ENCODE data around the gene CERCAM.

The CERCAM gene

DNA sequence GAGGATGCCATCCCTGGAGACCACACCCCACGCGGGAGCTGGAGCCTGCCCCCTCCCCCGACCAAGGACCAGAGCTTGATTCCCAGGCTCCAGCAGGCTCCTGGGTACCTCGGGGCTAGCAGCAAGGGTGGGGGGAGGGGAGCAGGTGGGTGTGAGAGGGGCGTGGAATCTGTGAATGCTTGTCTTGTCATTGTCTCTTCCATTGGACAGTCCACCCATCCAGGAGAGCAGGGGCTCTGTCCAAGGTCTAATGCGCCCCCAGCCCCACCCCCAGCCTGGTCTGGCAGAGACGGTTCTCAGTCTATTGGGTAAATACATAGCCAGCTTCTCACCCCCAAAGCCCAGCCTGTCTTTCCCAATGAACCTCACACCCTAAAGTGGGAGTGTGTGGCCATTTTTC lies 26.7 kb upstream of the CERCAM start:
- H3K4me3 ChIP-seq (ENCODE audit: low read depth, low read length): no peak overlapping the region
- DNase-seq (ENCODE audit: low read depth): no peak
- TF ChIP-seq, protein P1, sequence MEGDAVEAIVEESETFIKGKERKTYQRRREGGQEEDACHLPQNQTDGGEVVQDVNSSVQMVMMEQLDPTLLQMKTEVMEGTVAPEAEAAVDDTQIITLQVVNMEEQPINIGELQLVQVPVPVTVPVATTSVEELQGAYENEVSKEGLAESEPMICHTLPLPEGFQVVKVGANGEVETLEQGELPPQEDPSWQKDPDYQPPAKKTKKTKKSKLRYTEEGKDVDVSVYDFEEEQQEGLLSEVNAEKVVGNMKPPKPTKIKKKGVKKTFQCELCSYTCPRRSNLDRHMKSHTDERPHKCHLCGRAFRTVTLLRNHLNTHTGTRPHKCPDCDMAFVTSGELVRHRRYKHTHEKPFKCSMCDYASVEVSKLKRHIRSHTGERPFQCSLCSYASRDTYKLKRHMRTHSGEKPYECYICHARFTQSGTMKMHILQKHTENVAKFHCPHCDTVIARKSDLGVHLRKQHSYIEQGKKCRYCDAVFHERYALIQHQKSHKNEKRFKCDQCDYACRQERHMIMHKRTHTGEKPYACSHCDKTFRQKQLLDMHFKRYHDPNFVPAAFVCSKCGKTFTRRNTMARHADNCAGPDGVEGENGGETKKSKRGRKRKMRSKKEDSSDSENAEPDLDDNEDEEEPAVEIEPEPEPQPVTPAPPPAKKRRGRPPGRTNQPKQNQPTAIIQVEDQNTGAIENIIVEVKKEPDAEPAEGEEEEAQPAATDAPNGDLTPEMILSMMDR (IDR thresholded peaks at IDR 0.05; ENCODE audit: control insufficient read depth, extremely low read depth, insufficient read depth): no peak

DNA sequence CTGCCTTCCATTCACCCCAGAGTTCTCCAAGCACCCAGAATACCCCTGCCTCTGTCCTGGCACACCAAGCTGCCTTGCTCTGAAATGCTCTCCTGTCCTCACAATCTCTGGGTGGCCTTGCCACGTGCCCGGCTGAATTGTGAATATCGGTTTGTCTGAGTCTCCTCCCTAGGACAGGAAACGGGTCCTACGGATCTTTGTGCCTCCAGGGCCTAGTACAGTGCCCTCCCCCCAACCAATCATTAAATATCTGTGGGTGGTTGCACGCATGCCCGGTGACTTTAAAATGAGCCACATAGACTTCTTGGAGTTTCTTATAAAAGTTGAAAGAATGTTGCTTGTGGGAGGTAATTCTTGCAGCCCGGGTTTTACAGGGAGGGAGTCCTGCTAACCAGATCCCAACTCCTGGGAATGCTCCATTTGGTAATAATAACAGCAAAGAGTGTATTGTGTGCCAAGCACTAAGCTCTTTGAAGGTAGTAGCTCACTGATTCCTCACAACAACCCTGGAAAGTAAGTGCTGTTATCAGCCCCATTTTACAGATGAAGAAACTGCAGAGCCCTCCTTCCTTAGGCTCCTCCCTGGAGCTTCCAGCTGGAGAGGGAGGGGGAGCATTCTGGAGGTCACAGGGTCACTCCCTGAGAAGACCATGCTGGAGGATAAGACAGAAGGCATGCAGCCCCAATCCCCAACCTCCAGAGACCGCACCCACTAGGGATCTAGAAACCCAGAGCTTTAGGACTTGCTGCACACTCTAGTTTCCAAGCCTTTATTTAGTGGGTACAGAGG lies 26.1 kb upstream of the CERCAM start:
- no peak overlapping the region for H3K4me3 ChIP-seq (ENCODE audit: low read depth, low read length)
- TF ChIP-seq, protein P1 (IDR thresholded peaks at IDR 0.05; ENCODE audit: control insufficient read depth, extremely low read depth, insufficient read depth): no peak
- no peak for DNase-seq (ENCODE audit: low read depth)

DNA sequence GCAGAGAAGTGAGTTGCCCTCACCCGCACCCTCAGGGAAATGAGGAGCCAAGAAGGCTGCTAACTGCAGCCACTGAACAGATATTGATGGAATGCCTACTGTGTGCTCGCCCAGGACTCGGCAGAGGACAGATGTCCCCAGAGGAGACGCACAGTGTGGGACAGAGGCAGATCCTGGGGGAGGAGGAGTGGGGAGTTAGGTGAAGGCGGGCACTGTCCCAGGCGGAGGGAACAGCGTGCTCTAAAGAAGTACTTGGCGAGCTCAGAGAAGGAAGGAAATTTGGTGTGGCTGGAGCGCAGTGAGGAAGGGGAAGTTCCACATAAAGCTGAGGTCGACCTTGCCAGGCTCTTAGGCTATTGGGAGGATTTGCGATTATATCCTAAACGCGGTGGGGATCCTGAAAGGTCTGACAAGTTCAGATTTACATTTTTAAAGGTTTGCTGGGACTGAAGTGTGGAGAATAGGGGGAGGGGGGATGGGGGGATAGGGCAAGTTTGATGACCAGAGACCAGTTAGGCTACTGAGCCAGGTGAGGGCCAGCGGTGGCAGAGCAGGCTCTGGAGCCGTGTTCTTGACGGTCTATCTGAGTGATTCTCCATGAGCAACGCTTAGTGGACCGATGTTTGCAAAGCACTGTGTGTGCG lies 23.6 kb upstream of the CERCAM start:
- no peak for DNase-seq (ENCODE audit: low read depth)
- H3K4me3 ChIP-seq (ENCODE audit: low read depth, low read length): no peak overlapping the region
- TF ChIP-seq, protein P1 (IDR thresholded peaks at IDR 0.05; ENCODE audit: control insufficient read depth, extremely low read depth, insufficient read depth): no peak

DNA sequence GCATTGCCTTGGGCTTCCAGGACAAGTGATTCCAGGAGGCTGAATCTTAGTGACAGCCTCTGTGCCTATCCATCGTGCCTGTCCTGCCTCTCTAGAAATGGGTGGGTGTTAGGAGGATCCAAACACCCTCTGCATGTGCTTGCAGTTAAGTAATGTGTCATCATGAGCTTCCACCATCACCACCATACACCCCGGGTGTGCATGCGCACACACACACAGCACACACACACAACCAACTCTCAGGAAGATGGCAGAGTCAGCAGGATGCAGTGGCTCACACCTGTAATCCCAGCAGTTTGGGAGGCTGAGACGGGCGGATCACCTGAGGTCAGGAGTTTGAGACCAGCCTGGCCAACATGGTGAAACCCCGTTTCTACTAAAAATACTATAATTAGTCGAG lies 22.8 kb upstream of the CERCAM start:
- TF ChIP-seq, protein P1 (IDR thresholded peaks at IDR 0.05; ENCODE audit: control insufficient read depth, extremely low read depth, insufficient read depth): no peak

DNA sequence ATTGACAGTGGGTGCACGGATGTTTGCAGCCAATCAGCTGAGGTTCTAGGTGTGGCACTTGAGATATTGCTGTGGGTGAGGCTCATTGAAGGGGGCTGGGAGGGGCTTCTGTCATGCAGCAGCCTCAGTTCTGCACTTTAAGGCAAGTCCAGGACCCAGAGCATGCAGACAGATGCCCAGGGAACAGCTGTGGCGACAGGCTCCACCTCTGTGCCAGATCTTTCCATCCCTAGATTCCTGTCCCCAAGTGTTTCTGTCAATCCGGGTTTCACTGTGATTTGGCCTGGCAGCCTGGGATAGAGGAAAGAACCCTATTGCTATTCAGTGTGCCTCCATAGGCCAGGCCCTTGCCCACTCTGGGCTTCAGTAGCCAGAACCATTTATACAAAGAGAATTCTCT lies 20.8 kb upstream of the CERCAM start:
- TF ChIP-seq, protein P1 (IDR thresholded peaks at IDR 0.05; ENCODE audit: control insufficient read depth, extremely low read depth, insufficient read depth): no peak
- no peak for DNase-seq (ENCODE audit: low read depth)
- no peak overlapping the region for H3K4me3 ChIP-seq (ENCODE audit: low read depth, low read length)

More for the DNA sequence above, 22.8 kb upstream of the CERCAM start:
- no peak overlapping the region for H3K4me3 ChIP-seq (ENCODE audit: low read depth, low read length)
- DNase-seq (ENCODE audit: low read depth): no peak

DNA sequence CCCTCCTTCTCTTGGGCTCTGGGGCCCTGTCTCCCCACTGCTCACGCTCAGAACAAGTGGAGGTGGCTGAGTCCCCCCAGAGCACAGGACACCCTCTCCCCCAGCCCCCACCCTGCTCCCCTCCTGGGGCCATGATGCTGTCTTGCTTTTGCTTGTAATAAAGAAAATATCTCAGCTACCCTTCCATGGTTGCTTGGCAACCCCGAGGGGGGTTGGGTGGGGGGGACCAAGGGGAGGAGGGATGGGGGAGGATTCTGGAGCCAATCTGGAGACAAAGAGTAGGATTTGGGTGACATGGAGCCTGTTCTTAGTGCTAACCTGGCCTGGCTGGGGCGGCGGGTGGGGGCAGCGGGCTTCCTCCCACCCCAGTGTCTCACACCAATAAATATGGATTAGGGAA lies 16.1 kb upstream of the CERCAM start:
- TF ChIP-seq, protein P1 (IDR thresholded peaks at IDR 0.05; ENCODE audit: control insufficient read depth, extremely low read depth, insufficient read depth): no peak
- no peak overlapping the region for H3K4me3 ChIP-seq (ENCODE audit: low read depth, low read length)
- no peak for DNase-seq (ENCODE audit: low read depth)

Measured in LNCaP clone FGC (cell line).